Ishikawa (cell line): ENCODE results near the gene PLXNA2.

ENCODE experiments used
- CEBPB ChIP-seq: IDR thresholded peaks from 2 replicates; pipeline ENCODE4 v1.6.1; 2012
- EGR1 ChIP-seq: IDR thresholded peaks from 2 replicates; pipeline ENCODE4 v1.6.1; 2012
- EP300 ChIP-seq: IDR thresholded peaks from 2 replicates; pipeline ENCODE4 v1.6.1; 2012; ENCODE audit warnings: borderline replicate concordance
- RAD21 ChIP-seq: IDR thresholded peaks from 2 replicates; pipeline ENCODE4 v1.6.1; 2012; ENCODE audit warnings: low read depth
- TAF1 ChIP-seq: IDR thresholded peaks from 2 replicates; pipeline ENCODE4 v1.6.1; 2012; ENCODE audit warnings: low read depth, mild to moderate bottlenecking
- TEAD4 ChIP-seq: IDR thresholded peaks from 2 replicates; pipeline ENCODE4 v1.6.1; 2012
- YY1 ChIP-seq: IDR thresholded peaks from 2 replicates; pipeline ENCODE4 v1.6.1; 2012; ENCODE audit warnings: low read depth
- ZBTB7A ChIP-seq: IDR thresholded peaks from 2 replicates; pipeline ENCODE4 v1.6.1; 2012; ENCODE audit warnings: low read depth
- TF ChIP-seq, protein P1 (sequence below): IDR thresholded peaks from 2 replicates; pipeline ENCODE4 v1.6.1; 2012
- TF ChIP-seq, protein P2 (sequence below): IDR thresholded peaks from 2 replicates; pipeline ENCODE4 v1.6.1; 2012; ENCODE audit warnings: low read depth, mild to moderate bottlenecking

DNA sequence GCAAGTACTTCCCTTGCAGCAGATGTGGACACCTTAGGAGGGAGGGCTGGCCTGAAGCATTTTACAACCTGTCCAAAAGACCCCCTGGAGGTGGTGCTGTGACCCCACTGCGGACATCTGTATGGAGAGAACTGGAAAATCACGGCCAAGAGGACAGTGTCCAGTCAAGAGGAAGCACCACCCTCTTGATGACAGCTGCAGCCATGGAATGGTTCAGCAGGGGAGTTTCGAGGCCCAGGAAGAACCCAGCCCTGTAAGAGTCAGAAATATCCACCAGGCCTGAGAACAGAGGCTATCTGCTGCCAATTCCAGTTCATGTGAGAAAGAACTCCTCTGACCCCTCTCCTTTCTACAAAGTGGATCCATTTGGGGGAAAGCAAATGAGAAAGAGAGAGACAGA is 126.8 kb downstream of the PLXNA2 start:
- TF ChIP-seq TEAD4 (no peak), YY1 (no peak), EP300 (no peak), TAF1 (no peak), EGR1 (no peak), CEBPB (no peak), ZBTB7A (no peak), RAD21 (no peak)
- TF ChIP-seq, protein P1, sequence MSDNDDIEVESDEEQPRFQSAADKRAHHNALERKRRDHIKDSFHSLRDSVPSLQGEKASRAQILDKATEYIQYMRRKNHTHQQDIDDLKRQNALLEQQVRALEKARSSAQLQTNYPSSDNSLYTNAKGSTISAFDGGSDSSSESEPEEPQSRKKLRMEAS: no peak
- TF ChIP-seq, protein P2, sequence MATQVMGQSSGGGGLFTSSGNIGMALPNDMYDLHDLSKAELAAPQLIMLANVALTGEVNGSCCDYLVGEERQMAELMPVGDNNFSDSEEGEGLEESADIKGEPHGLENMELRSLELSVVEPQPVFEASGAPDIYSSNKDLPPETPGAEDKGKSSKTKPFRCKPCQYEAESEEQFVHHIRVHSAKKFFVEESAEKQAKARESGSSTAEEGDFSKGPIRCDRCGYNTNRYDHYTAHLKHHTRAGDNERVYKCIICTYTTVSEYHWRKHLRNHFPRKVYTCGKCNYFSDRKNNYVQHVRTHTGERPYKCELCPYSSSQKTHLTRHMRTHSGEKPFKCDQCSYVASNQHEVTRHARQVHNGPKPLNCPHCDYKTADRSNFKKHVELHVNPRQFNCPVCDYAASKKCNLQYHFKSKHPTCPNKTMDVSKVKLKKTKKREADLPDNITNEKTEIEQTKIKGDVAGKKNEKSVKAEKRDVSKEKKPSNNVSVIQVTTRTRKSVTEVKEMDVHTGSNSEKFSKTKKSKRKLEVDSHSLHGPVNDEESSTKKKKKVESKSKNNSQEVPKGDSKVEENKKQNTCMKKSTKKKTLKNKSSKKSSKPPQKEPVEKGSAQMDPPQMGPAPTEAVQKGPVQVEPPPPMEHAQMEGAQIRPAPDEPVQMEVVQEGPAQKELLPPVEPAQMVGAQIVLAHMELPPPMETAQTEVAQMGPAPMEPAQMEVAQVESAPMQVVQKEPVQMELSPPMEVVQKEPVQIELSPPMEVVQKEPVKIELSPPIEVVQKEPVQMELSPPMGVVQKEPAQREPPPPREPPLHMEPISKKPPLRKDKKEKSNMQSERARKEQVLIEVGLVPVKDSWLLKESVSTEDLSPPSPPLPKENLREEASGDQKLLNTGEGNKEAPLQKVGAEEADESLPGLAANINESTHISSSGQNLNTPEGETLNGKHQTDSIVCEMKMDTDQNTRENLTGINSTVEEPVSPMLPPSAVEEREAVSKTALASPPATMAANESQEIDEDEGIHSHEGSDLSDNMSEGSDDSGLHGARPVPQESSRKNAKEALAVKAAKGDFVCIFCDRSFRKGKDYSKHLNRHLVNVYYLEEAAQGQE: no peak
